ENCODE results near the gene ST6GALNAC1. TPM values are rescaled to one million over a fixed set of nuclear protein-coding genes. Genes with fewer than 3 reads are reported as not detected.

Gene ST6GALNAC1
- total and polyA plus RNA-seq, 7 donors, result 0.38 to 3.6 (median 0.56) TPM

GRCh38 chr17:76601065-76601464 is 42.5 kb downstream of the ST6GALNAC1 start:
- 84 to 89% (median 89%) methylated on average over 8 of the region's 8 CpGs for WGBS, 3 donors
- Histone ChIP-seq H3K4me3 (no peak overlapping the region), H3K27ac (no peak overlapping the region), H3K27me3 (ENCODE audit: insufficient read depth in 3 of 3, low read length in 2 of 3) (peaks cover 0 to 11% (median 0%) of the 10 kb centered on the region in 3 donors), H3K36me3 (ENCODE audit: insufficient read depth in 1 of 2, low read depth in 1 of 2) (no peaks in the 10 kb centered on the region), H3K4me1 (no peaks in the 10 kb centered on the region), H3K9me3 (no peaks in the 10 kb centered on the region)
- no peak for DNase-seq
- TF ChIP-seq CTCF (IDR thresholded peaks at IDR 0.05), result no peak
- intact Hi-C loops (cut with DNase I), result no loop called here
- no peak for ATAC-seq

- H3K27me3 ChIP-seq (ENCODE audit: insufficient read depth in 3 of 3, low read length in 2 of 3), result peaks cover 0 to 11% (median 0%) of the 10 kb centered on the region in 3 donors
- no peak overlapping the region for H3K4me3 ChIP-seq
- WGBS, 3 donors, result 79 to 82% (median 80%) methylated on average over 17 of the region's 17 CpGs
- DNase-seq (no peak), ATAC-seq (no peak)
- no peak overlapping the region for H3K27ac ChIP-seq
- no peaks in the 10 kb centered on the region for H3K9me3 ChIP-seq
- H3K4me1 ChIP-seq, result no peaks in the 10 kb centered on the region
- no peak for TF ChIP-seq CTCF (IDR thresholded peaks at IDR 0.05)
- no peaks in the 10 kb centered on the region for H3K36me3 ChIP-seq (ENCODE audit: insufficient read depth in 1 of 2, low read depth in 1 of 2)
- intact Hi-C loops (cut with DNase I), result no loop called here
These were observed 43.7 kb downstream of the ST6GALNAC1 start for GRCh38 chr17:76599694-76600460.

GRCh38 chr17:76598004-76598439 is 45.5 kb downstream of the ST6GALNAC1 start:
- no peak overlapping the region for H3K27ac ChIP-seq

GRCh38 chr17:76597156-76598003 is 46.2 kb downstream of the ST6GALNAC1 start:
- DNase-seq, result no peak
- 49 to 59% (median 59%) methylated on average over 12 of the region's 12 CpGs for WGBS, 3 donors
- Histone ChIP-seq H3K4me3 (no peak overlapping the region), H3K4me1 (no peaks in the 10 kb centered on the region), H3K36me3 (ENCODE audit: insufficient read depth in 1 of 2, low read depth in 1 of 2) (no peaks in the 10 kb centered on the region), H3K27ac (no peak overlapping the region), H3K27me3 (ENCODE audit: insufficient read depth in 3 of 3, low read length in 2 of 3) (peaks cover 0 to 11% (median 0%) of the 10 kb centered on the region in 3 donors), H3K9me3 (no peaks in the 10 kb centered on the region)
- no peak for TF ChIP-seq CTCF (IDR thresholded peaks at IDR 0.05)
- intact Hi-C loops (cut with DNase I), result no loop called here
- ATAC-seq, result peak in 1 of 4 donors; percentile 35

More at GRCh38 chr17:76598004-76598439, 45.5 kb downstream of the ST6GALNAC1 start:
- Histone ChIP-seq H3K4me1 (no peaks in the 10 kb centered on the region), H3K27me3 (ENCODE audit: insufficient read depth in 3 of 3, low read length in 2 of 3) (peaks cover 0 to 11% (median 0%) of the 10 kb centered on the region in 3 donors), H3K36me3 (ENCODE audit: insufficient read depth in 1 of 2, low read depth in 1 of 2) (no peaks in the 10 kb centered on the region), H3K4me3 (no peak overlapping the region), H3K9me3 (no peaks in the 10 kb centered on the region)
- DNase-seq (no peak), ATAC-seq (no peak)
- WGBS, 3 donors, result 29 to 37% (median 30%) methylated on average over 2 of the region's 2 CpGs
- intact Hi-C loops (cut with DNase I), result no loop called here
- no peak for TF ChIP-seq CTCF (IDR thresholded peaks at IDR 0.05)

Data from psoas muscle (tissue), 8 donors.